K562 (cell line): ENCODE measurements around the gene NLGN2. TPM values are rescaled to one million over a fixed set of nuclear protein-coding genes. Genes with fewer than 3 reads are reported as not detected.

Experiments
- BCL6 ChIP-seq: fragments of 250-450 bp; sonication (Bioruptor Pico); IDR thresholded peaks from 2 replicates; pipeline ENCODE4 v1.4.0; 2020
- CCNT2 ChIP-seq: IDR thresholded peaks from 2 replicates; pipeline ENCODE4 v1.6.1; 2011; ENCODE audit warnings: borderline replicate concordance, low read depth, mild to moderate bottlenecking, moderate library complexity, mixed read lengths, low read length; ENCODE audit not compliant: insufficient read length; ENCODE audit errors: extremely low read depth
- CXXC5 ChIP-seq: fragments of 250-450 bp; sonication (Bioruptor Pico); IDR thresholded peaks from 2 replicates; pipeline ENCODE4 v1.8.0; 2022; ENCODE audit warnings: inconsistent platforms, mild to moderate bottlenecking, moderate library complexity
- ILF3 ChIP-seq: fragments of 450-650 bp; IDR thresholded peaks from 2 replicates; pipeline ENCODE4 v1.6.1; 2018; ENCODE audit warnings: antibody characterized with exemption, mild to moderate bottlenecking, moderate library complexity, borderline replicate concordance
- PCBP1 ChIP-seq: fragments of 200-400 bp; formaldehyde crosslinking; IDR thresholded peaks from 2 replicates; pipeline ENCODE4 v1.6.1; 2018; ENCODE audit warnings: mild to moderate bottlenecking, low read depth, low read length; ENCODE audit not compliant: poor library complexity, severe bottlenecking
- PHF8 ChIP-seq: fragments of 200-600 bp; sonication (generic); IDR thresholded peaks from 2 replicates; pipeline ENCODE4 v1.6.1; 2012; ENCODE audit warnings: mixed run types, mild to moderate bottlenecking, inconsistent platforms, low read length, moderate library complexity, borderline replicate concordance
- POLR2G ChIP-seq: fragments of 200-400 bp; formaldehyde crosslinking; IDR thresholded peaks from 2 replicates; pipeline ENCODE4 v1.6.1; 2017; ENCODE audit warnings: low read depth, mild to moderate bottlenecking, antibody characterized with exemption, low read length, moderate library complexity
- YY1 ChIP-seq, 3 experiments: IDR thresholded peaks; 2 replicates each; pipeline ENCODE4 v1.6.1; 2011; ENCODE audit warnings: low read length in 2 of 3, mild to moderate bottlenecking in 2 of 3, moderate library complexity in 2 of 3, borderline replicate concordance in 1 of 3, control low read depth in 1 of 3, low read depth in 1 of 3; ENCODE audit not compliant: insufficient read depth in 3 of 3, insufficient replicate concordance in 2 of 3, control insufficient read depth in 1 of 3, insufficient read length in 1 of 3; ENCODE audit errors: extremely low read depth in 1 of 3
- ZNF551 ChIP-seq: fragments of 250-450 bp; sonication (Bioruptor Pico); IDR thresholded peaks from 2 replicates; pipeline ENCODE4 v1.5.0; 2021; ENCODE audit warnings: mild to moderate bottlenecking, moderate library complexity
- polyA plus RNA-seq, 8 experiments: library from polyadenylated mRNA; depleted of rRNA in 4 of 8; stranded (reverse) in 5 of 8; unstranded in 3 of 8; fragments of >200 nt; fragmentation: Nextera tagmentation in 2 of 8; fragmentation: Illumina TruSeq in 1 of 8; extraction: Ambion mirVana in 2 of 8; extraction: Trizol in 1 of 8; gene quantifications; 2 replicates each; pipeline versions ENCODE4 v1.2.1 to v1.2.3, GENCODE V29; 2011 to 2014; ENCODE audit warnings: inconsistent platforms in 1 of 8, missing spikeins in 1 of 8
- total RNA-seq, 7 experiments: library from RNA; depleted of rRNA in 6 of 7; stranded (reverse); fragments of >200 nt in 6 of 7; fragmentation: Illumina TruSeq in 2 of 7; extraction: Trizol in 2 of 7; gene quantifications; 2 replicates each; pipeline versions ENCODE4 v1.2.1 to v1.2.3, GENCODE V29; 2011 to 2021; ENCODE audit warnings: low replicate concordance in 1 of 7
- TF ChIP-seq, protein P1 (sequence below): fragments of 200-800 bp; sonication (Bioruptor generic); IDR thresholded peaks from 2 replicates; pipeline ENCODE4 v1.6.1; 2017; ENCODE audit warnings: missing genetic modification characterization, missing compliant biosample characterization
- TF ChIP-seq, protein P2 (sequence below), 3 experiments: fragments of 200-800 bp in 1 of 3; sonication (Bioruptor generic) in 1 of 3; sonication (generic) in 1 of 3; formaldehyde crosslinking in 1 of 3; IDR thresholded peaks; 2 replicates each; pipeline versions ENCODE4 v1.6.1 to v1.8.0; 2016 to 2022; ENCODE audit warnings: mild to moderate bottlenecking in 2 of 3, missing compliant biosample characterization in 2 of 3, missing genetic modification characterization in 2 of 3, missing genetic modification reagents in 1 of 3
- TF ChIP-seq, protein P3 (sequence below): fragments of 250-450 bp; sonication (Bioruptor Pico); IDR thresholded peaks from 2 replicates; pipeline ENCODE4 v1.5.1; 2021; ENCODE audit warnings: mild to moderate bottlenecking
- TF ChIP-seq, protein P4 (sequence below): fragments of 250-450 bp; sonication (Bioruptor Pico); IDR thresholded peaks from 2 replicates; pipeline ENCODE4 v1.4.0; 2020

The NLGN2 gene
- total and polyA plus RNA-seq, 9 of the 15 experiments (the other 6 are each of a cell fraction or from before 2014, with no cell fraction given) = 0.11 to 7.8 (median 0.77) TPM

DNA sequence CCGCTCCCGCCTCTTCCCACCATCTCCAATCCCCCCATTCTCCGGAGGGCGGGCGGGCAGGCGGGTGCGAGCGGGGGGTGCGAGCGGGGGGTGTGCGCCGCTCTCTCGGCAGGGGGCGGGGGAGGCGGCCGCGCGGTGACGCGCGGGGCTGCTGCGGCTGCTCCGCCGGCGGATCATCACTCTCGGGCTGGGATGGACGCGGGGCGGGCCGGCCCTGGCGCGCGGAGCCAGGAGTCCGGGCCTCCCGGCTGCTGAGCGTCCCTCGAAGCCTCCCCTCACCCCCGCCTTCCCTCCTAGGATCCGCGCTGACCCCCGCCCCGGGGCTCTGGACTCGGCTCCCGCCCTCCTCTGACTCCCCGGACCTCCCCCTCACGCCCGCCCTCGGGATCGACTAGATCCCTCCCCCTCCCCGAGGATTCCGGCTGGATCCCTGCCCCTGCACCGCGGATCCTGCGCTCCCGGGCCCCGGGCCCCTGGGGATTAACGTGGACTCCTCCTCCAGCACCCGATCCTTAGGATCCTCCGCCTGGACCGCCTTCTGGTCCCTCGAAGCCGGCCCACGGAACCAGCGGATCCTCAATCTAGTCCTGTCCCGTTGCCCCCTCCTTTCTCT lies 2.8 kb upstream of the NLGN2 start (continued):
- TF ChIP-seq, protein P1, sequence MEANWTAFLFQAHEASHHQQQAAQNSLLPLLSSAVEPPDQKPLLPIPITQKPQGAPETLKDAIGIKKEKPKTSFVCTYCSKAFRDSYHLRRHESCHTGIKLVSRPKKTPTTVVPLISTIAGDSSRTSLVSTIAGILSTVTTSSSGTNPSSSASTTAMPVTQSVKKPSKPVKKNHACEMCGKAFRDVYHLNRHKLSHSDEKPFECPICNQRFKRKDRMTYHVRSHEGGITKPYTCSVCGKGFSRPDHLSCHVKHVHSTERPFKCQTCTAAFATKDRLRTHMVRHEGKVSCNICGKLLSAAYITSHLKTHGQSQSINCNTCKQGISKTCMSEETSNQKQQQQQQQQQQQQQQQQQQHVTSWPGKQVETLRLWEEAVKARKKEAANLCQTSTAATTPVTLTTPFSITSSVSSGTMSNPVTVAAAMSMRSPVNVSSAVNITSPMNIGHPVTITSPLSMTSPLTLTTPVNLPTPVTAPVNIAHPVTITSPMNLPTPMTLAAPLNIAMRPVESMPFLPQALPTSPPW (CRISPR knock-in tag) = peak; percentile 97
- TF ChIP-seq, protein P2, sequence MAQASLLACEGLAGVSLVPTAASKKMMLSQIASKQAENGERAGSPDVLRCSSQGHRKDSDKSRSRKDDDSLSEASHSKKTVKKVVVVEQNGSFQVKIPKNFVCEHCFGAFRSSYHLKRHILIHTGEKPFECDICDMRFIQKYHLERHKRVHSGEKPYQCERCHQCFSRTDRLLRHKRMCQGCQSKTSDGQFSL (CRISPR knock-in tag; IDR thresholded peaks at IDR 0.05) = no peak; the same call in none of the 2 replicates
- TF ChIP-seq, protein P2 (tag; IDR thresholded peaks at IDR 0.05) = peak in 1 of 2 experiments; percentile 90; a peak in 2 of 4 replicates
- TF ChIP-seq POLR2G (peak; percentile 70), ILF3 (no peak), YY1 (IDR thresholded peaks at IDR 0.05; ENCODE audit: borderline replicate concordance in 1 of 3, control insufficient read depth in 1 of 3, extremely low read depth in 1 of 3, insufficient read depth in 3 of 3, insufficient read length in 1 of 3, insufficient replicate concordance in 2 of 3, low read depth in 1 of 3, low read length in 2 of 3) (peak in 1 of 3 experiments; percentile 32), CXXC5 (CRISPR knock-in tag) (0 out of 2 replicates have a peak, but pooled peaks have one; percentile 42), ZNF551 (CRISPR knock-in tag) (no peak), BCL6 (no peak), PHF8 (peak; percentile 42; the same call in 1 of the 2 replicates), CCNT2 (peak; percentile 23), PCBP1 (peak; percentile 6)
- TF ChIP-seq, protein P3, sequence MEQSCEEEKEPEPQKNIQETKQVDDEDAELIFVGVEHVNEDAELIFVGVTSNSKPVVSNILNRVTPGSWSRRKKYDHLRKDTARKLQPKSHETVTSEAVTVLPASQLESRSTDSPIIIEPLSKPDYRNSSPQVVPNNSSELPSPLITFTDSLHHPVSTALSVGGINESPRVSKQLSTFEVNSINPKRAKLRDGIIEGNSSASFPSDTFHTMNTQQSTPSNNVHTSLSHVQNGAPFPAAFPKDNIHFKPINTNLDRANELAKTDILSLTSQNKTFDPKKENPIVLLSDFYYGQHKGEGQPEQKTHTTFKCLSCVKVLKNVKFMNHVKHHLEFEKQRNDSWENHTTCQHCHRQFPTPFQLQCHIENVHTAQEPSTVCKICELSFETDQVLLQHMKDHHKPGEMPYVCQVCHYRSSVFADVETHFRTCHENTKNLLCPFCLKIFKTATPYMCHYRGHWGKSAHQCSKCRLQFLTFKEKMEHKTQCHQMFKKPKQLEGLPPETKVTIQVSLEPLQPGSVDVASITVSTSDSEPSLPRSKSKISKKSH (CRISPR knock-in tag) = no peak
- TF ChIP-seq, protein P4, sequence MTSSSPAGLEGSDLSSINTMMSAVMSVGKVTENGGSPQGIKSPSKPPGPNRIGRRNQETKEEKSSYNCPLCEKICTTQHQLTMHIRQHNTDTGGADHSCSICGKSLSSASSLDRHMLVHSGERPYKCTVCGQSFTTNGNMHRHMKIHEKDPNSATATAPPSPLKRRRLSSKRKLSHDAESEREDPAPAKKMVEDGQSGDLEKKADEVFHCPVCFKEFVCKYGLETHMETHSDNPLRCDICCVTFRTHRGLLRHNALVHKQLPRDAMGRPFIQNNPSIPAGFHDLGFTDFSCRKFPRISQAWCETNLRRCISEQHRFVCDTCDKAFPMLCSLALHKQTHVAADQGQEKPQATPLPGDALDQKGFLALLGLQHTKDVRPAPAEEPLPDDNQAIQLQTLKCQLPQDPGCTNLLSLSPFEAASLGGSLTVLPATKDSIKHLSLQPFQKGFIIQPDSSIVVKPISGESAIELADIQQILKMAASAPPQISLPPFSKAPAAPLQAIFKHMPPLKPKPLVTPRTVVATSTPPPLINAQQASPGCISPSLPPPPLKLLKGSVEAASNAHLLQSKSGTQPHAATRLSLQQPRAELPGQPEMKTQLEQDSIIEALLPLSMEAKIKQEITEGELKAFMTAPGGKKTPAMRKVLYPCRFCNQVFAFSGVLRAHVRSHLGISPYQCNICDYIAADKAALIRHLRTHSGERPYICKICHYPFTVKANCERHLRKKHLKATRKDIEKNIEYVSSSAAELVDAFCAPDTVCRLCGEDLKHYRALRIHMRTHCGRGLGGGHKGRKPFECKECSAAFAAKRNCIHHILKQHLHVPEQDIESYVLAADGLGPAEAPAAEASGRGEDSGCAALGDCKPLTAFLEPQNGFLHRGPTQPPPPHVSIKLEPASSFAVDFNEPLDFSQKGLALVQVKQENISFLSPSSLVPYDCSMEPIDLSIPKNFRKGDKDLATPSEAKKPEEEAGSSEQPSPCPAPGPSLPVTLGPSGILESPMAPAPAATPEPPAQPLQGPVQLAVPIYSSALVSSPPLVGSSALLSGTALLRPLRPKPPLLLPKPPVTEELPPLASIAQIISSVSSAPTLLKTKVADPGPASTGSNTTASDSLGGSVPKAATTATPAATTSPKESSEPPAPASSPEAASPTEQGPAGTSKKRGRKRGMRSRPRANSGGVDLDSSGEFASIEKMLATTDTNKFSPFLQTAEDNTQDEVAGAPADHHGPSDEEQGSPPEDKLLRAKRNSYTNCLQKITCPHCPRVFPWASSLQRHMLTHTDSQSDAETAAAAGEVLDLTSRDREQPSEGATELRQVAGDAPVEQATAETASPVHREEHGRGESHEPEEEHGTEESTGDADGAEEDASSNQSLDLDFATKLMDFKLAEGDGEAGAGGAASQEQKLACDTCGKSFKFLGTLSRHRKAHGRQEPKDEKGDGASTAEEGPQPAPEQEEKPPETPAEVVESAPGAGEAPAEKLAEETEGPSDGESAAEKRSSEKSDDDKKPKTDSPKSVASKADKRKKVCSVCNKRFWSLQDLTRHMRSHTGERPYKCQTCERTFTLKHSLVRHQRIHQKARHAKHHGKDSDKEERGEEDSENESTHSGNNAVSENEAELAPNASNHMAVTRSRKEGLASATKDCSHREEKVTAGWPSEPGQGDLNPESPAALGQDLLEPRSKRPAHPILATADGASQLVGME = no peak
